Measurements from ENCODE around the gene LYL1.
"Not testable (repeated sequence)": the region's sequence is repeated elsewhere in the genome, so short reads cannot be mapped to it uniquely, and the experiment has no call there.

LYL1 gene

GRCh38 chr19:13102666-13103580, at the start of gene LYL1:
Gene LYL1 (minus strand): TSS chr19:13102858. CDS start chr19:13101171, 1,687 bp downstream.
- in situ Hi-C loops (cut with HindIII; ENCODE audit: low sequenced_read_pairs), result no loop called here

- in situ Hi-C loops (cut with HindIII; ENCODE audit: low sequenced_read_pairs), result loop anchor here (5.0 kb wide), 1 partner anchor 89 kb away; no protein-coding TSS in a partner anchor
These were observed 49.1 kb upstream of the LYL1 start for GRCh38 chr19:13151605-13152355.

GRCh38 chr19:13150931-13151604, 48.4 kb upstream of the LYL1 start:
- in situ Hi-C loops (cut with HindIII; ENCODE audit: low sequenced_read_pairs), result loop anchor here (5.0 kb wide), 1 partner anchor 89 kb away; no protein-coding TSS in a partner anchor

GRCh38 chr19:13150187-13150930, 47.7 kb upstream of the LYL1 start, which contains the start of the genes IER2 and STX10:
Gene IER2 (plus strand): TSS chr19:13150411. CDS start chr19:13153187, 2,776 bp downstream.
Gene STX10 (minus strand): TSS chr19:13150375. CDS start chr19:13150173, 202 bp downstream.
- in situ Hi-C loops (cut with HindIII; ENCODE audit: low sequenced_read_pairs), result loop anchor here (5.0 kb wide), 1 partner anchor 88 kb away; no protein-coding TSS in a partner anchor

GRCh38 chr19:13149628-13150186, 47.0 kb upstream of the LYL1 start:
- in situ Hi-C loops (cut with HindIII; ENCODE audit: low sequenced_read_pairs), result loop anchor here (5.0 kb wide), 1 partner anchor 87 kb away; no protein-coding TSS in a partner anchor

- in situ Hi-C loops (cut with HindIII; ENCODE audit: low sequenced_read_pairs), result not testable (repeated sequence)
These were observed 46.5 kb upstream of the LYL1 start for GRCh38 chr19:13149173-13149627.

- in situ Hi-C loops (cut with HindIII; ENCODE audit: low sequenced_read_pairs), result no loop called here
These were observed 44.3 kb upstream of the LYL1 start for GRCh38 chr19:13146763-13147563.

- in situ Hi-C loops (cut with HindIII; ENCODE audit: low sequenced_read_pairs), result no loop called here
These were observed 37.1 kb upstream of the LYL1 start for GRCh38 chr19:13139633-13140311.

GRCh38 chr19:13138916-13139198, 36.2 kb upstream of the LYL1 start:
- in situ Hi-C loops (cut with HindIII; ENCODE audit: low sequenced_read_pairs), result no loop called here

GRCh38 chr19:13138171-13138915, 35.7 kb upstream of the LYL1 start:
- in situ Hi-C loops (cut with HindIII; ENCODE audit: low sequenced_read_pairs), result no loop called here

- in situ Hi-C loops (cut with HindIII; ENCODE audit: low sequenced_read_pairs), result no loop called here
These were observed 34.7 kb upstream of the LYL1 start for GRCh38 chr19:13137290-13137794.

GRCh38 chr19:13135068-13136062, 32.7 kb upstream of the LYL1 start:
- in situ Hi-C loops (cut with HindIII; ENCODE audit: low sequenced_read_pairs), result no loop called here

- in situ Hi-C loops (cut with HindIII; ENCODE audit: low sequenced_read_pairs), result no loop called here
These were observed 32.0 kb upstream of the LYL1 start for GRCh38 chr19:13134626-13135025.

GRCh38 chr19:13133241-13133870, 30.7 kb upstream of the LYL1 start:
- in situ Hi-C loops (cut with HindIII; ENCODE audit: low sequenced_read_pairs), result no loop called here

GRCh38 chr19:13132471-13133180, 30.0 kb upstream of the LYL1 start:
- in situ Hi-C loops (cut with HindIII; ENCODE audit: low sequenced_read_pairs), result no loop called here

Measured in endothelial cell of hepatic sinusoid (primary cell).